Activated naive CD4-positive, alpha-beta T cell (primary cell): ENCODE data around the gene QSOX2.

Source experiments
- DNase-seq, 4 experiments: peaks; one replicate each; lab custom pipeline; 2025; lab: John Stamatoyannopoulos, UW

Gene QSOX2

GRCh38 chr9:136245219-136246150 lies at the start of gene QSOX2:
Gene QSOX2 (minus strand): TSS chr9:136245812. CDS start chr9:136245803, 9 bp downstream.
- peak; percentile 78 to 87 (median 81) for DNase-seq

- no peak for DNase-seq
These were observed 49.4 kb upstream of the QSOX2 start for GRCh38 chr9:136295055-136295454.

- DNase-seq, result no peak
These were observed 48.8 kb upstream of the QSOX2 start for GRCh38 chr9:136294437-136294836.

GRCh38 chr9:136293476-136294077 lies 48.0 kb upstream of the QSOX2 start:
- no peak for DNase-seq

- DNase-seq, result no peak
These were observed 47.2 kb upstream of the QSOX2 start for GRCh38 chr9:136292591-136293448.

- DNase-seq, result no peak
These were observed 46.5 kb upstream of the QSOX2 start for GRCh38 chr9:136292026-136292538.

- no peak for DNase-seq
These were observed 45.9 kb upstream of the QSOX2 start for GRCh38 chr9:136291306-136292025.

- DNase-seq, result no peak
These were observed 44.9 kb upstream of the QSOX2 start for GRCh38 chr9:136290508-136291000.

GRCh38 chr9:136289651-136290507 lies 44.3 kb upstream of the QSOX2 start:
- no peak for DNase-seq

- no peak for DNase-seq
These were observed 42.5 kb upstream of the QSOX2 start for GRCh38 chr9:136287960-136288753.

GRCh38 chr9:136286987-136287379 lies 41.4 kb upstream of the QSOX2 start:
- no peak for DNase-seq

GRCh38 chr9:136286359-136286986 lies 40.9 kb upstream of the QSOX2 start:
- no peak for DNase-seq

- no peak for DNase-seq
These were observed 40.1 kb upstream of the QSOX2 start for GRCh38 chr9:136285501-136286358.

GRCh38 chr9:136284951-136285350 lies 39.3 kb upstream of the QSOX2 start:
- no peak for DNase-seq

GRCh38 chr9:136284311-136284710 lies 38.7 kb upstream of the QSOX2 start:
- no peak for DNase-seq

- peak; percentile 44 to 61 (median 55) for DNase-seq
These were observed 38.0 kb upstream of the QSOX2 start for GRCh38 chr9:136283291-136284235.
